ENCODE data around the gene MTFR1L. TPM values are rescaled to one million over a fixed set of nuclear protein-coding genes. Genes with fewer than 3 reads are reported as not detected.
A peak's percentile ranks its signal among the peaks of the same experiment; 100 is the strongest.

Gene MTFR1L
- polyA plus RNA-seq, 2 of the 4 experiments (the other 2 are of a cell fraction), result 26.1 TPM

- ATAC-seq, result peak; percentile 87 to 94
- TF ChIP-seq MAFK (IDR thresholded peaks at IDR 0.05; ENCODE audit: partially characterized antibody) (no peak), REST (IDR thresholded peaks at IDR 0.05) (no peak), TP53 (CRISPR knock-in tag; IDR thresholded peaks at IDR 0.05) (0 out of 2 replicates have a peak, but pooled peaks have one; percentile 26), RNF2 (IDR thresholded peaks at IDR 0.05; ENCODE audit: borderline replicate concordance, low read depth) (no peak), MAZ (IDR thresholded peaks at IDR 0.05; ENCODE audit: borderline replicate concordance, low read depth, low read length) (0 out of 2 replicates have a peak, but pooled peaks have one; percentile 18), FOSL2 (IDR thresholded peaks at IDR 0.05) (no peak), FOSL2 (CRISPR knock-in tag; IDR thresholded peaks at IDR 0.05) (no peak), EHMT2 (IDR thresholded peaks at IDR 0.05; ENCODE audit: low read depth) (no peak), EP300 (IDR thresholded peaks at IDR 0.05) (no peak), CBX2 (IDR thresholded peaks at IDR 0.05; ENCODE audit: borderline replicate concordance, low read depth) (no peak), ZFP36 (IDR thresholded peaks at IDR 0.05; ENCODE audit: borderline replicate concordance, partially characterized antibody) (no peak), E2F6 (IDR thresholded peaks at IDR 0.05; ENCODE audit: borderline replicate concordance, low read depth) (peak; percentile 73), BCL3 (IDR thresholded peaks at IDR 0.05) (no peak; the same call in 2 of the 3 replicates), GATA3 (IDR thresholded peaks at IDR 0.05; ENCODE audit: borderline replicate concordance) (0 out of 2 replicates have a peak, but pooled peaks have one; percentile 14), POLR2A (IDR thresholded peaks at IDR 0.05; ENCODE audit: low read length) (peak; percentile 71; the same call in 1 of the 2 replicates), RFX5 (IDR thresholded peaks at IDR 0.05) (no peak), NR3C1 (IDR thresholded peaks at IDR 0.05) (no peak), PHF8 (IDR thresholded peaks at IDR 0.05; ENCODE audit: borderline replicate concordance, low read depth) (peak; percentile 51; the same call in 1 of the 2 replicates), CHD4 (IDR thresholded peaks at IDR 0.05; ENCODE audit: borderline replicate concordance) (no peak), CEBPB (IDR thresholded peaks at IDR 0.05) (no peak), JUN (IDR thresholded peaks at IDR 0.05) (peak in 1 of 2 experiments; percentile 46; a peak in 2 of 5 replicates), MAX (IDR thresholded peaks at IDR 0.05) (peak; percentile 86), KDM5A (IDR thresholded peaks at IDR 0.05) (peak; percentile 51; the same call in 1 of the 2 replicates), FOSB (CRISPR knock-in tag; IDR thresholded peaks at IDR 0.05) (no peak), KDM1A (IDR thresholded peaks at IDR 0.05; ENCODE audit: low read depth) (no peak)
- WGBS (ENCODE audit: missing lambda C conversion rate), result under 1% methylated on average over 35 of the region's 77 CpGs
- POLR2A ChIA-PET, result no interaction called here
- peak within 1 kb of the TSS; percentile 82 for H3K4me2 ChIP-seq
- H3K27ac ChIP-seq, result peak within 1 kb of the TSS; percentile 88 to 90
- CTCF ChIA-PET, result interaction anchor here (1.1 kb wide), 1 partner anchor 36 kb away, joined by 3 read pairs; no protein-coding TSS in a partner anchor
- peak; percentile 76 to 82 for DNase-seq (ENCODE audit: low read depth in 1 of 2, low spot score in 1 of 2)
- H3K4me1 ChIP-seq, result peaks cover 20% of the 10 kb centered on the region; the same call in 1 of the 3 replicates
- H3K4me3 ChIP-seq, result peak within 1 kb of the TSS; percentile 63
- H3K9me3 ChIP-seq, result no peaks in the 10 kb centered on the region
- no peak for FAIRE-seq
Measured at GRCh38 chr1:25858906-25859789, 39.4 kb downstream of the MTFR1L start, which contains the start of gene AUNIP. AUNIP (minus strand) TSS chr1:25859457; CDS start chr1:25859357, 100 bp downstream.
